Central memory CD8-positive, alpha-beta T cell (primary cell): Measurements from ENCODE around the gene MT3.

Source experiments
- ATAC-seq: fragments of 150-1000 bp; cut with Tn5 transposase; replicated peaks from 2 replicates; pipeline ENCODE4 v1.10.0; 2022; ENCODE audit warnings: mild to moderate bottlenecking, moderate FRiP score, moderate number of reproducible peaks; ENCODE audit not compliant: poor library complexity, severe bottlenecking; ENCODE audit errors: extremely low read depth
- DNase-seq, 2 donors: peaks; one replicate each; pipeline ENCODE4 v3.0.0; 2021; ENCODE audit warnings: low spot score in 2 of 2
- H3K27ac Mint-ChIP-seq: one replicate; pipeline ENCODE4 v1.8.0; 2022; ENCODE audit warnings: low read depth, mild to moderate bottlenecking, moderate library complexity, mixed read lengths
- H3K27me3 Mint-ChIP-seq: one replicate; pipeline ENCODE4 v1.8.0; 2022; ENCODE audit warnings: mixed read lengths
- H3K36me3 Mint-ChIP-seq: one replicate; pipeline ENCODE4 v1.8.0; 2022; ENCODE audit warnings: mild to moderate bottlenecking, moderate library complexity, mixed read lengths; ENCODE audit not compliant: insufficient read depth
- H3K4me1 Mint-ChIP-seq: one replicate; pipeline ENCODE4 v1.8.0; 2022; ENCODE audit warnings: mixed read lengths
- H3K4me3 Mint-ChIP-seq: one replicate; pipeline ENCODE4 v1.8.0; 2022; ENCODE audit warnings: mild to moderate bottlenecking, moderate library complexity, mixed read lengths
- H3K9me3 Mint-ChIP-seq: one replicate; pipeline ENCODE4 v1.8.0; 2022; ENCODE audit warnings: mixed read lengths

Gene MT3

GRCh38 chr16:56640076-56640475 is 50.7 kb downstream of the MT3 start:
- H3K9me3 Mint-ChIP-seq = no peaks in the 10 kb centered on the region
- DNase-seq (no peak), ATAC-seq (no peak)
- H3K36me3 Mint-ChIP-seq = no peaks in the 10 kb centered on the region
- H3K27me3 Mint-ChIP-seq = peaks cover 60% of the 10 kb centered on the region
- no peak overlapping the region for H3K27ac Mint-ChIP-seq
- H3K4me1 Mint-ChIP-seq = peaks cover 30% of the 10 kb centered on the region
- no peak overlapping the region for H3K4me3 Mint-ChIP-seq
